CD4-positive, alpha-beta T cell treated with Interleukin-4 for 1 hour (primary cell): Measurements from ENCODE around the gene VWA5A.
A peak's percentile ranks its signal among the peaks of the same experiment; 100 is the strongest.

Experiments used
- DNase-seq, 2 donors: peaks; one replicate each; pipeline ENCODE4 v3.0.0-alpha.2; 2020 to 2022

The VWA5A gene

DNA sequence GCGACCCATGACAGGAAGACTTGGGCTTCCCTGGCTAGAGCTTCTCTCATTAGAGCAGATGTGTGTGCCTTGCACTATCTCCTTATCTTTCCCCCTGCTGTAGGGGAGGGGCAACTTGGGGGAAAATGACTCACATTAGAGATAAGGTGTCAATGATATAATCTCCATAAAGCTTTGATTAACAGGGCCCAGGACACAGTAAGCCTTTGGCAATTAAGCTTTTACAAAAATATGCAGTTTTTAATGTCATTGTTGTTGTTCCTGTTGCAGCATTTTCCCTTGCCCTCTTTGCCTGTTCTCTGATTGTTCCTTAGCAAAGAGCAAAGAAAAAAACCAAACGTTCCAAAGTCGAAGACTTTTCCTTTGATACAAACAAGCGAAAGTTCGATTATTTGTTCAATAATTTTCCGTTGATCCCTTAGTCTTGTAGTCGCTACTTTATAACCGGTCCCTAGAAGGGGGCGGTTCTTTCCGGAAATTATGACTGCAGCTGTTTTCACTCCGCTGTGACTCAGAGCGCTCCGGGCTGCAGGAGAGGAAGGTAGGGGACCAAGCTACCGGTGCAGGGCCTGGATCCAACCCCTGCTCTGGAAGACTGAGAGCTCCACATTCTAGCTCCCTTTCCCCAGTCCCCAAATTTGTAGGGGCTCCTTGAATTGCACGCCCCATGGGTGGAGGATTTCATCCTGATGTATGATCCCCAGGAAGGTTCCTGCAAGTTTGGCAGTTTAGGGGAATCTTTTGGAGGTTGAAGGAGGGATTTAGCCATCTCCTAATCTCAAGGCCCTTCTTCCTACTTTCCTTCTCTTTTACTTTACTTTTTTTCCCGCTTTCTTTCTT, at the start of gene VWA5A:
VWA5A (plus strand) TSS at position 509 of the 840 bp plus-strand sequence. CDS start 2,062 bp downstream, outside the sequence.
- DNase-seq: peak; percentile 71

DNA sequence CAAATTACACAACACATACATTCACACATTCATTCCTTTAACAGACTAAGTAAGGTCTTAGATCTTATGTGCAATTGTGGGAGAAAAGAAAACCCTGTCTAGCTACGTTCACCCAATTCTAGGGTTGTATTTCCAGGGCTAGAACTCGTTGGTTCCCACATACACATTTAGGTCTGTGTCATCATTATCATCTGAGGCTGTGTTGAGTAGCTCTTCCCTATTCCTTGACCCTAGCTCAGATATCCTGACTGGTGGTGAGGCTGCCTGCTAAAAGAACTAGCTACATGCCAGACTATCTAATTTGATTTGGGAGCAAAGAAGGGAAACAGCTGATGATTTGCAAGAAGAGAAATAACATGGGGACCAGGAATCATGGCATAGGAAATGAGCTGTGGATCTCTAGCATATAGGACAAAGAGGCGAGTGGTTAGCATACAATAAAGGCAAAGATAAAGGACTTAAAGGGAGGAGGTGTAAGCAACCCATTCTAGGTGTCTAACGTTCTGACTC, 46.6 kb upstream of the VWA5A start:
- no peak for DNase-seq

DNA sequence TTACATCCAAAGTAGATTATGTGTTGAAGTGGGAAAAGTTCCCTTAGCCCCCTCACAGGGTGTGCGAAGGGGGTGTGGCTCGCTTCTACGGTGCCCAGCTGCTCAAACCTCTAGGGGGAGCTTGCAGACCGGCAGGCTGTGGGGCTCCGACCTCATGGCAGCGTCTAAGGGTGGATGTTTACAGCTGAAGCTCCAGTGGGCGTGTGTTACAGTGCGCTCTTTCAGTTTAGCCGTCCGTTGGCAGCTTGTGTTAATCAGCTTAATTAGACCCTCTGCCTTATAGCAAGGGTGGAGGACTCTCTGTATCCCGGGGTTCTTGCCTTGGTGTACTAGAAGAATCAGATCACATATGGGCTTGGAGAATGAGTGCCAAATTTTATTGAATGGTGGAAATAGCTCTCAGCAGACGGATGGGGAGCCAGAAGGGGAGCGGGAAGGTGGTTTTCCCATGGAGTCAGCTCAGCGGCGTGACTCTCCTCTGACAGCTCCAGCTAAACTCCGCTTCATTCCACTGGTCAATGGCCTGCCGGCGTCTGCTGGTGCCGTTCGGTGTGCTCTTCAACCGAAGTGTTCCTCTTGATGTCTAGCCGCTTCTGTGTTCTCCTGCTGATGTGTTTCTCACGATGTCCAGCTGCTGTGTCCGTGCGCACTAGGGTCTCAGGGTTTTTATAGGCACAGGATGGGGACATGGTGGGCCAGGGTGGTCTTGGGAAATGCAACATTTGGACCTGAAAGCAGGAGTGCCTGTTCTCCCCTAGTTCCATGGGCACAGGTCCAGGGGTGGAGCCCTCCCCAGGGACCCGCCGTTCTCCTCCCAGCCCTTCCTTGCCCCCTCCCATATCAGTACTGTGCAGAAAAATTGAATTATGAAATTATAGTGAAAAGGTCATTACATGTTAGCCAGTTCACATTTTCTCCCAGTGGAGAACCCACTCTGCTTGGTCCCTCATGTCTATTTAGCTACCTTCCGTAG, 45.5 kb upstream of the VWA5A start:
- DNase-seq: peak; percentile 16 to 67

DNA sequence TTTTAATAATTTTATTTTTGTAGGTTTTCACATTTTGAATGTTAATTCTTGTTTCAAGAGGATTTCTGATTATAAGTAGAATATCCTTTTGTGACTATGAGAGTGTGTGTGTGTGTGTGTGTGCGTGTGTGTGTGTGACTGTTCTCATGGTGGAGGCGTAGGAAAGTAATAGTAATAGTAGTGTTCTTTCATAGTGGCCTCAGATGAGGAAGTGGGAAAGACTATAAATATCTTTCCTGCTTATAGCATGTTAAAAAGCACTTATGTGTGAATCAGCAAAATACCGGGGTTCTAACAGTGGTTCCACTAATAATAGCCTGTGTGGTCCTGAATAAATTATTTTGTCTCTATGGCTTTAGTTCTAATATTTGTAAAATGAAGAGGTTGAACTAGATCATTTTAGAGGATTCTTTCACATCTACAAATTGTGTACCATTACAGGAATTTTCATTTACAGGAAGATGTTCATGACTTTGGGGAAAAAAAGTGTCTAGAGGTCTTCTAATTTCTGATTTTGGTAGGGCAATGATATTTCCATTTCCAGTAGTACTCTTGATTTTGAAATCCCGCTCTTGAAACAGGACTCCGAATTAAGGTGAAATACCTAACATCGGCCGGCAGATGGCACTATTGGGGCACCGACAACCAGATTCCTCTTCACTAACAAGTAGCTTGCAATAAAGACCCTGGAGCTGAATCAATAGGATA, 44.2 kb upstream of the VWA5A start:
- peak; percentile 60 to 70 for DNase-seq

- no peak for DNase-seq
Measured at GRCh38 chr11:124071623-124071948, 43.7 kb upstream of the VWA5A start.

DNA sequence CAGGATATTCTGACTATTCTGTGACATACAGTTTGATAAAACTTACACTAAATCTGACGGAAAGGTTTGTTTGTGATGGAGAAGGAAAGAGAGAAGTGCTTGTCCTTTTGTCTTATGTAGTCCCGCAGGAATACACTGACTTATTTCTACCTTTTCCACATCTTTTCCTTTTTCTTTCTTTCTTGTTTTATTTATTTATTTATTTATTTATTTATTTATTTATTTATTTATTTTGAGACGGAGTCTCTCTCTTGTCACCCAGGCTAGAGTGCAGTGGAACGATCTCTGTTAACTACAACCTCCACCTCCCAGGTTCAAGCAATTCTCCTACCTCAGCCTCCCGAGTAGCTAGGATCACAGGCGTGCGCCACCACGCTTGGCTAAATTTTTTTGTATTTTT, 43.1 kb upstream of the VWA5A start:
- no peak for DNase-seq

- DNase-seq: no peak
Measured at GRCh38 chr11:124074554-124074953, 40.7 kb upstream of the VWA5A start.

DNA sequence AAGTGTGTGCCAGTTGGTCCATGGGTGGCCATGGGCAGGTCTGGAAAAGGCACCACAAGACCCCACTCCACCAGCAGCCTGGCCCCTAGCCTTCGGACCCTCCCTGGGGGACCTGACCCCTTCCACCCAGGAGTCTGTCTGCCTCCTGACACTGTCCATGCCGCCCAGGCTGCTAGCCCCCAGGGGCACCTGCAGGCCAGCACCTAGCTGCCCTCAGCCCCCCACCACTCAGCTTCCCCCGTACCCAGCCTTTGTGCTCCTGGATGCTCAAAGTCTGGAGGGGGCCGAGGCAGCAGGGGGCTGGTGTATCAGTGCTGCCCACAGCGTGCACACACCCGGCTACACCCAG, 39.8 kb upstream of the VWA5A start:
- no peak for DNase-seq

- no peak for DNase-seq
Measured at GRCh38 chr11:124075841-124076651, 39.2 kb upstream of the VWA5A start.

- no peak for DNase-seq
Measured at GRCh38 chr11:124077266-124077665, 38.0 kb upstream of the VWA5A start.

DNA sequence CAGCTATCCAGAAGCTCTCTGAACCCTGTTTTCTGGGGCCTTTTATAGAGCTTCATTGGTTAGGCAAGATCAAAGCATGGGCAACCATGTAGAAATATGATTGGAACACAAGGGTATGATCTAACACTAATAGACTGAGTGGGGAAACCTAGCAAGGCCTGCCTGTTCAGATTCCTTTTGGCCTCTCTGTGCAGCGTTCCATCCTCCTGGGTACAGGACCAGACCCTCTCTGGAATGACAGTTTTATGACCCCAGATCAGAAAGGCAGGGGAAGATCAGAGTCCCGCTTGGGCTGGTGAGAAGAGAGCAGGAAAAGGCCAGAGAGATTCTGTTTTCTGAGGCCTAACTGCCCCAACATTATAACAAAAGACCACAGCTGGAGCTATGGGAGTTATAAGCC, 36.7 kb upstream of the VWA5A start:
- DNase-seq: no peak

- DNase-seq: no peak
Measured at GRCh38 chr11:124079631-124080326, 35.5 kb upstream of the VWA5A start.

DNA sequence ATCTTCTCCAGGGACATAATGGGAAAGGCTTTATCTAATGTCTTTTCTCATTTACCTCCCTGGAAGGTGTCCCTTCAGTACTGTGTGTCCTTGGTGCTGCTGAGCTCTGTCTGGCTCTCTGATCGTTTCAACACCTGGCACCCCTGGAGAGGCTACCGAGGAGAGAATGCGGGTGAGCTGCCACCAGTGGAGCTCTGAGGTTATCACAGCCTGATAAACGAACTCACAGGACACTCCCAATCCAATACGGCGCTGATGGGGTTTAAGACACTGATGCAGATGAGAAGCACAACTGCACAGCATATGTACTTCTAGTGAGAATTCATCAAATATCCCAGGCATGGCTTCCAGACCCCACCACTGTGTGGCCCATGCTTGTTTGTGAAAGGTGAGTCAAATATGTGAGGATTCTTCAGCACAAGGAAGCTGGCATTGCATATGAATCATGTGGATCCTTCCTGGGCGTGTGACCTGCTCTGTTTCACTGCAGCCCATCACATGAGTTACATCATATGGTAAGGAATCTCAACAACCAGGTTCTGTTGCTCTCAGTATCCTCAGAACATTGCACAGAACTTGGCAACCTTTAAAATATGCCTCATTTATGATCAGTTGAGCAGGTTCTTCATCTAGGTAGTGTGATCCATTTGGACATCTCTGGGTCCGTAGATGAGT, 34.8 kb upstream of the VWA5A start:
- DNase-seq: no peak

DNA sequence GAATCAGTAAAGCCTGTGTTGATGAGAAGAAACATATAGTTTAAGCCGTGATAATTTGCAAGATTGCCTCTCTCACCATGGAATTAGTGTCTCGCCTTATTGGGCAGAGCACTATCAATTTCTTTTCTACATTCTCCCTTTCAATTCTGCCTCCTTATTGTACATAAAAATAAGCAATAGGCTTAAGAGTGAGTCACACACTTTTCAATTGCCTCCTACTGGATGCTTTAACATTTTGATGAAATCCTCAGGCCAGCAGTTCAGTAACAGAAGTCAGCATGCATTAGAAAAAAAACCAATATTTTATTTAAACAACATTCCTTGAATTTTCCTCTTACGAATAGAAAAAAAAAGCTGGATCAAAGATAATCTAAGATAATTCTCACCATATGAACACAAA, 33.8 kb upstream of the VWA5A start:
- no peak for DNase-seq

DNA sequence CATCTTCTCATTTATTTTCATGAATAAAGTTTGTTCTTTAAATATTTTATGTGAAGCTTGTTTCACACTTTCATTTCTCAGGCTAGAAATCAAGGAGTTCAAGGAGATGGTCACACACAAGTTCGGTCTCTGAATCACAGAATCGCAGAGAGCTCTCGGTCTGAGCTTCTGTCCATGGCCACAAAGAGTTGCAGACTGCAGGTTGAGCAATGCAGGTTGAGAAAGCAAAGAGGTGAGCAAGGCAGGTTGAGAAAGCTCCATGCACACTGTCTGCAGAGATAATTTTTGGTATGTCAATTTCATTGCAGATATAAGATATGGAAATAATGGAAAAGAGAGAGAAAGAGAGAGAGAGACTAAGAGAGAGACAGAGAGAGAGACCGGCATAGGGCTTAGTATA, 32.9 kb upstream of the VWA5A start:
- no peak for DNase-seq

DNA sequence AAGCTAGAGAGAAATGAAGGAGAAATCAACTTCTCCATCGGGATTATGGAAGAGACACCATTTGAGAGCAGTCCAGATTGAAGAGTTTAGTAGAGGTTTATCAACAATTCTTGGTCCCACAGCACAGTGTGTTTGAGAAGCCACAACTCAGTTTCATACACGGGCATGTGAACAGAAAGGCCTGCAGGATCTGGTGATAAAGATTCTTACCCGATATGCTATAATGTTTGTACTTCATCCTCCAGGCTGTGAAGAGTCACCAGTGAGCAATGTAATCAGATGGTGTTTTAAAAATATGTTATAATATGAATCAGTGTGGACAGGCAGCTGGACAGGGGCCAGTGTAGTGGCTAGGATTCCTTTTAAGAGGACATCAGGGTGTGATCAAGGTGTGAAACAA, 29.7 kb upstream of the VWA5A start:
- DNase-seq: no peak

- DNase-seq: no peak
Measured at GRCh38 chr11:124085997-124086846, 29.0 kb upstream of the VWA5A start.

DNA sequence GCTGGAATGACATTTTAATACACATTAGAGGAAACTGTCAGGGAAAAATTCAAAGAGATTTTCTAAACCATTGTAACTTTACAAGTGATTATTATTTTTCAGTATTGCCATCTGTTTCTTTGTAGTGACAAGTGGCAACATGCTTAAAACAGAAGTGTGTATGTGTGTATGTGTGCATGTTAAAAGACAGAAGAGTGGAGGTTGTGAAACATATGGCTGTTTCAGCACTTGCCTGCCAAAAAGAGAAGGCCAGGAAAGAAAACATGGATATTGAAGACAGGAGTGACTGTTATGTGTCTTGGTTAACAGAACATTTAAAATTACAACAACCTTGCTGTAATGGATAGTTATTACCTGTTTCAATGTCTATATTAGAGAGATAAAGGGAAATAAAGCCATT, 24.3 kb upstream of the VWA5A start:
- DNase-seq: no peak

GRCh38 chr11:124093330-124093729, 21.9 kb upstream of the VWA5A start:
- no peak for DNase-seq

- DNase-seq: no peak
Measured at GRCh38 chr11:124094731-124095130, 20.5 kb upstream of the VWA5A start.
